Endothelial cell of umbilical vein (primary cell): ENCODE measurements around the gene CATSPER3.

Experiments used
- FOS ChIP-seq: IDR thresholded peaks from 2 replicates; pipeline ENCODE4 v1.6.1; 2011; ENCODE audit warnings: mild to moderate bottlenecking, low read length, moderate library complexity, borderline replicate concordance; ENCODE audit not compliant: insufficient read depth
- POLR2A ChIP-seq: IDR thresholded peaks from 2 replicates; pipeline ENCODE4 v1.6.1; 2012; ENCODE audit warnings: low read depth, mild to moderate bottlenecking, control low read depth, low read length
- POLR2AphosphoS5 ChIP-seq: IDR thresholded peaks from 2 replicates; pipeline ENCODE4 v1.6.1; 2012; ENCODE audit warnings: low read depth, mild to moderate bottlenecking, control low read depth, low read length, moderate library complexity; ENCODE audit not compliant: insufficient read depth
- TF ChIP-seq, protein P1 (sequence below), 2 donors: IDR thresholded peaks; 1 replicate in 1 of 2; 2 replicates in 1 of 2; pipeline ENCODE4 v1.5.1; 2011; ENCODE audit warnings: low read length in 2 of 2, mild to moderate bottlenecking in 2 of 2, moderate library complexity in 2 of 2, control low read depth in 1 of 2, inconsistent platforms in 1 of 2, low read depth in 1 of 2; ENCODE audit not compliant: insufficient read depth in 1 of 2; ENCODE audit errors: extremely low read depth in 1 of 2
- TF ChIP-seq, protein P2 (sequence below): IDR thresholded peaks from 2 replicates; pipeline ENCODE4 v1.6.1; 2011; ENCODE audit not compliant: insufficient read depth, insufficient read length

GRCh38 chr5:134994560-134995156, 27.0 kb downstream of the CATSPER3 start:
- TF ChIP-seq POLR2AphosphoS5: no peak
- TF ChIP-seq, protein P1, sequence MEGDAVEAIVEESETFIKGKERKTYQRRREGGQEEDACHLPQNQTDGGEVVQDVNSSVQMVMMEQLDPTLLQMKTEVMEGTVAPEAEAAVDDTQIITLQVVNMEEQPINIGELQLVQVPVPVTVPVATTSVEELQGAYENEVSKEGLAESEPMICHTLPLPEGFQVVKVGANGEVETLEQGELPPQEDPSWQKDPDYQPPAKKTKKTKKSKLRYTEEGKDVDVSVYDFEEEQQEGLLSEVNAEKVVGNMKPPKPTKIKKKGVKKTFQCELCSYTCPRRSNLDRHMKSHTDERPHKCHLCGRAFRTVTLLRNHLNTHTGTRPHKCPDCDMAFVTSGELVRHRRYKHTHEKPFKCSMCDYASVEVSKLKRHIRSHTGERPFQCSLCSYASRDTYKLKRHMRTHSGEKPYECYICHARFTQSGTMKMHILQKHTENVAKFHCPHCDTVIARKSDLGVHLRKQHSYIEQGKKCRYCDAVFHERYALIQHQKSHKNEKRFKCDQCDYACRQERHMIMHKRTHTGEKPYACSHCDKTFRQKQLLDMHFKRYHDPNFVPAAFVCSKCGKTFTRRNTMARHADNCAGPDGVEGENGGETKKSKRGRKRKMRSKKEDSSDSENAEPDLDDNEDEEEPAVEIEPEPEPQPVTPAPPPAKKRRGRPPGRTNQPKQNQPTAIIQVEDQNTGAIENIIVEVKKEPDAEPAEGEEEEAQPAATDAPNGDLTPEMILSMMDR (IDR thresholded peaks at IDR 0.05; ENCODE audit: extremely low read depth in 1 of 2, insufficient read depth in 1 of 2, low read depth in 1 of 2, low read length in 2 of 2): no peak
- TF ChIP-seq, protein P2, sequence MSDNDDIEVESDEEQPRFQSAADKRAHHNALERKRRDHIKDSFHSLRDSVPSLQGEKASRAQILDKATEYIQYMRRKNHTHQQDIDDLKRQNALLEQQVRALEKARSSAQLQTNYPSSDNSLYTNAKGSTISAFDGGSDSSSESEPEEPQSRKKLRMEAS: no peak
- no peak for TF ChIP-seq POLR2A
- no peak for TF ChIP-seq FOS
